ENCODE measurements around the gene CRELD2.

CRELD2 gene, protein sequence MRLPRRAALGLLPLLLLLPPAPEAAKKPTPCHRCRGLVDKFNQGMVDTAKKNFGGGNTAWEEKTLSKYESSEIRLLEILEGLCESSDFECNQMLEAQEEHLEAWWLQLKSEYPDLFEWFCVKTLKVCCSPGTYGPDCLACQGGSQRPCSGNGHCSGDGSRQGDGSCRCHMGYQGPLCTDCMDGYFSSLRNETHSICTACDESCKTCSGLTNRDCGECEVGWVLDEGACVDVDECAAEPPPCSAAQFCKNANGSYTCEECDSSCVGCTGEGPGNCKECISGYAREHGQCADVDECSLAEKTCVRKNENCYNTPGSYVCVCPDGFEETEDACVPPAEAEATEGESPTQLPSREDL

DNA sequence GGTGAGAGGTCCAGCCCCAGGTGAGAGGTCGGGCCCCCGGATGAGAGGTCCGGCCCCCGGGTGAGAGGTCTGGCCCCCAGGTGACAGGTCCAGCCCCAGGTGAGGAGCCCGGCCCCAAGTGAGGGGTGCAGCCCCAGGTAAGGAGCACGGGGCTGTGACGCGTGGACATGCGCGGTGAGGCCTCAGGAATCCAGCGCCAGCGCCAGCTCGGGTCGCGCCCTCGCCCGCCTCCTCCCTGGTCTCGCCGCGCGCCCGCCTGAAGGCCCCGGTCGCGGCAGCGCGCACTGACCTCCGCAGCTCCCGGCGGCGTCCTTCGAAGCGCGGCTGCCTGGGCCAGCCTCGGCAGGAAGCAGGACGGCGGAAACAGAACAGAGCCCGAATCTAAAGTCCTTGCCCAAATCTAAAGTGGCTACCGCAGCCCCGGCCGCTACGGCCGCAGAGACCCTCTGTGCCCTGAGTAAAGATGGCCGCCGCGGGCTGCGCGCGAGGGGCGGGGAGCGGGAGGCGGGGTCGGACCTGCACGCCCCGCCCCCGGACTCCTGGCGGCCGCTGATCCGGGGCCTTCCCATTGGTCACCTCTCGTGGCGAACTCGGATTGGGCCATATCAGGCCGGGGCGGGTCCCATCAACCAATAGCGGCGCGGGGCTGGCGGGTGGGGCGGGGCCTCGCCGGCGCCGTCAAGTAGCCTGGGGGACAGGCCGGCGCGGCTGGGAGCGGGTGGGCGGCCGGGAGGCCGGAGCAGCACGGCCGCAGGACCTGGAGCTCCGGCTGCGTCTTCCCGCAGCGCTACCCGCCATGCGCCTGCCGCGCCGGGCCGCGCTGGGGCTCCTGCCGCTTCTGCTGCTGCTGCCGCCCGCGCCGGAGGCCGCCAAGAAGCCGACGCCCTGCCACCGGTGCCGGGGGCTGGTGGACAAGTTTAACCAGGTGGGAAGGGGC lies at the start of gene CRELD2, which contains the start of gene ALG12:
CRELD2 (plus strand) TSS at position 661 of the 937 bp plus-strand sequence; CDS start at position 797, 136 bp downstream.
ALG12 (minus strand) TSS at position 465 of the 937 bp plus-strand sequence. CDS start 4,673 bp downstream, outside the sequence.
- DNase-seq (ENCODE audit: low spot score) = peak; percentile 96

DNA sequence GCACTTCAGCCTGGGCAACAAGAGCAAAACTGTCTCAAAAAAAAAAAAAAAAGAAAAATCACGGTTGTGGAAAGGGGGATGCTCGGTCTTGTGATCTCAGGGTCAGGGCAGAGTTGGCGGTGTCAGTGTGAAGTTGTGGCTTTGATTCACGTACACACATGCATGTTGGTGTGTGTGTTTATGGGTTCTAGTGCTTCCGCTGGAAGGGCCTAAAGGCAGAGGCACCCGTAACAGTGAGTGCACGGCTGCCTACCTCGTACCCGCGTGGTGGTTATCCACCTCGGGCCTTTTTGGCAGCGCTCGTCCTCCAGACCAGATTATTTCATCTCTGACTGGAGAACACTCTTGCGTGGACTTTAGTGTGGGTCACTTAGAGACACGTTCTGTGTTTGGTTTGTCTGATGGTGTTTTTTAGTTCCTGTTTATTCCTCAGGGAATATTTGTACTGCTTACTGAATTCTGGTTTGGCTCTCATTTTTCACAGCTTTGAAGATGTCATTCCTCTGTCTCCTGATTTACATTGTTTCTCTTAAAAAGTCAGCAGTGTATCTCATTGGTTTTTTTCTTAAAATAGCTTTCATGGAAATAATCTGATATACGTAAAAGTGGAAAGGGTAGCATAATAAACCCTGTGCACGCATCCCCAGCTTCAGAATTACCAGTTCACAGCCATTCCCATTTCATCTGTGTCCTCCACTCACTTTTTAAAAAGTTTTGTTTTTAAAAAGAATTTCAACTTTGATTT lies 49.2 kb upstream of the CRELD2 start:
- no peak for DNase-seq (ENCODE audit: low spot score)

DNA sequence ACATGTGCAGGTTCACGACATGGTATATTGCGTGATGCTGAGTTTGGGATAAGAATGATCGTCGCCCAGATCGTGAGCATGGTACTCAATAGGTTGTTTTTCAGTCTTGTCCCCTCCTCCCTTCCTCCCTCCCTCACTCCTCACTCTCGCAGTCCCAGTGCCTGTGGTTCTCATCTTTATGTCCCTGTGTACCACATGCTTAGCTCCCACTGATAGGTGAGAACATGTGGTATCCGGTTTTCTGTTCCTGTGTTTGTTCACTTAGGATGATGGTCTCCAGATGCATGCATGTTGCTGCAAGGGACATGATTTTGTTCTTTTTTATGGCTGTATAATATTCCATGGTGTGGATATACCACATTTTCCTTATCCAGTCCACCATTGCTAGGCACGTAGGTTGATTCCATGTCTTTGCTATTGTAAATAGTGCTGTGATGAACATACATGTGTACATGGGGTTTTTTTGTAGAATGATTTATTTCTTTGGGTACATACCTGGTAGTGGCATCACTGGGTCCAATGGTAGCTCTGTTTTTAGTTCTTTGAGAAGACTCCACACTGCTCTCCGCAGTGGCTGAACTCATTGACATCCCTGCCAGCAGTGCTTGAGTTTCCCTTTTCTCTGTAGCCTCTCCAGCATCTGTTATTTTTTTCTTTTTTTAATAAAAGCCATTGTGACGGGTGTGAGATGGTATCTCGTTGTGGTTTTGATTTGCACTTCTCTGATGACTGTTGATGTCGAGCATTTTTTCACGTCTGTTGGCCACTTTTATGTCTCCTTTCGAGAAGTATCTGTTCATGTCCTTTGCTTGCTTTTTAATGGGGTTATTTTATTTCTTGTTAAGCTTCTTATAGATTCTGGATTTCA lies 48.4 kb upstream of the CRELD2 start:
- no peak for DNase-seq (ENCODE audit: low spot score)

DNA sequence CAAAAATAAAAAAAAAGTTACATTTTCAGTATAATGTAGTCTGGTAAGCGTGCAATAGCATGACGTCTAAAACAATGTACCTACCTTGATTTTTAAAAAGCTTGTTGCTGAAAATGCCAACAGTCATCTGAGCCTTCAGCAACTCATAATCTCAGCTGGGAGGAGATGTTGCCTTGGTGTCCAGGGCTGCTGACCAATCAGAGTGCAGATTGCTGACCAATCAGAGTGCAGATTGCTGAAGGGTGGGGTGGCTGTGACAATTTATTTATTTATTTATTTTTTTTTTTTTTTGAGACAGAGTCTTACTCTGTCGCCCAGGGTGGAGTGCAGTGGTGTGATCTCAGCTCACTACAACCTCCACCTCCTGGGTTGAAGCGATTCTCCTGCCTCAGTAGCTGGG lies 47.0 kb upstream of the CRELD2 start:
- DNase-seq (ENCODE audit: low spot score) = peak; percentile 30

DNA sequence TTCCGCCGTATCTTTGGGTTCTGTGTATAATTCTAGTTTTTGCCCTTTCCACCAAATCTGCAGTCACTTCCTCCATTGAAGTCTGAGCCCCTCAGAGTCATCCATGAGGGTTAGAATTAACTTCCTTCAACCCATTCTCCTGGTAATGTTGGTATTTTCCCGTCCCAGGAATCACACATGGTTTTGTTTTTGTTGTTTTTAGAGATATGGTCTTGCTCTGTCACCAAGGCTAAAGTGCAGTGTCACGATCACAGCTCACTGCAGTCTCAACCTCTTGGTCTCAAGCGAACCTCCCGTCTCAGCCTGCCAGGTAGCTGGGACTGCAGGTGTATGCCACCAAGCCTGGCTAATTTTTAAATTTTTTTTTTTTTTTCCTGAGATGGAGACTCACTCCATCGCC lies 46.1 kb upstream of the CRELD2 start:
- no peak for DNase-seq (ENCODE audit: low spot score)

DNA sequence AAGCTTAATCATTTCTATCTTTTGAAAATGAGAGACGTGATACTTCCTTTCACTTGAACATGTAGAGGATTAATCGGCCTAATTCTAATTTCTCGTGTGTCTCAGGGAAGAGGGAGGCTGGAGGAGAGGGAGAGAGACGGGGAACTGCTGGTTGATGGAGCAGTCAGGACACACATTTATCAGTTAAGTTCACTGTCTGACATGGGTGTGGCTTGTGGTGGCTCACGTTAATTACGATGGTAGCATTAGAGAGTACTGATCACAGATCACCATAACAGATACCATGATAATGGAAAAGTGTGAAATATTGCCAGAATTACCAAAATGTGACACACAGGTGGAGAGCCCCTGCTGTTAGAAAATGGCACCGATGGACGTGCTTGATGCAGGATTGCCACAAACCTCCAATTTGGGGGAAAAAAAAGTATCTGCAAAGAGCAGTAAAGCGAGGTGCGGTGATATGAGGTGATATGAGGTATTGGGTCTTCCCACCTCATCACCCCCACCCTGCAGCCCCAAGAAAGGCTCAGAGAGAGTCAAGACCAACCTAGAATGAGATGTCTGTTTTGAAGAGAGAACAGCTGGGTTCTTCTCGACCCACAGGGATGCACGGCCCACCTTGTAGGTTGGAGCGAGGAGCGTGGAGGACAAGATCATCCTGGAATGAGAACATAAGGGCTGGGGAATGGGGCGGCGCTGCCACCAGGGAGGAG lies 45.0 kb upstream of the CRELD2 start:
- DNase-seq (ENCODE audit: low spot score) = no peak

DNA sequence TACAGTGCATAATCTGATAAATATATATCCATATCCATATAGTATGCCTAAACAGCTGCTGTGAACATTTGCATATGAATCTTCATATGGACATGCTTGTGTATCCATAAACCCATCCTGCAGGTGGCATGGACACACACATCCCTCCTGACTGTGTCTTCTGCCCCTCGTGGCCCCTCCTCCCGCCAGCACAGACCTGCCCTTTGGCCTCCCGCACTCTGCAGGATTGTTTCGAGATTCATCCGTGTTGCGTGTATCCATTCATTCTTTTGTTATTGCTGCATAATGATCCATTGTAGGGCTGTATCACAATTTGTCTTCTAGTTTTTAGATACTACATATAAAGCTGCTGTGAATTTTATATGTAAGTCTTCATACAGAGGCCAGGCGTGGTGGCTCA lies 40.8 kb upstream of the CRELD2 start:
- no peak for DNase-seq (ENCODE audit: low spot score)

DNA sequence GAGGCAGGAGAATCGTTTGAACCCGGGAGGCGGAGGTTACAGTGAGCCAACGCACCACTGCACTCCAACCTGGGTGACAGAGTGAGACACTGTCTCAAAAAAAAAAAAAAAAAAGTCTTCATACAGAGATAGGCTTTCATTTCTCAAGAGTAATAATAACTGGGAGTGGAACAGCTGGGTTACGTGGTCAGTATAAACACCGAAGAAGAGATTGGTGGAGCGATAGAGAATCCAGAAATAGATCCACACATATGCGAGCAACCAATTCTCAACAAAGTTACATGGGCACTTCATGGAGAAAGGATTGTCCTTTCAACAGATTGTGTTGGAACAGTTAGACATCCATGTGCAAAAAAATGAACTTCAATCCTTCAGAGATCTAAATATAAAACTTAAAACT lies 40.2 kb upstream of the CRELD2 start:
- DNase-seq (ENCODE audit: low spot score) = no peak

DNA sequence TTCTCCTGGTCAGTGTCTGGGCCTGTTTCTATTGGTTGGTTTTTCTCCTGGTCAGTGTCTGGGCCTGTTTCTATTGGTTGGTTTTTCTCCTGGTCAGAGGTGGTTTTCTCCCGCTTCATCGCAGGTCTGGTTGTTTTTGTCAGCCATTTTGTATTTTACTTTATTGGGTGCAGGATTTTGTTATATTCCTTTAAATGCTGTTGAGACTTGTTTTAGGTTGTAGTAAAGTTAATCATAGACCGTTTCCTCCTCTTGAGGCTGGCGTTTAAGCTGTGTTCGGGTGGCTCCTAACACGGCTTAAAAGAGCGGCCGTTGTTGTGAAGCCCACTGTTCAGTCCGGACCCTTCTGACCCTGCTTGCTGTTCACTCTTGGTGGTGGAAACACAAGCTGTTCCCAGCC lies 38.6 kb upstream of the CRELD2 start:
- no peak for DNase-seq (ENCODE audit: low spot score)

DNA sequence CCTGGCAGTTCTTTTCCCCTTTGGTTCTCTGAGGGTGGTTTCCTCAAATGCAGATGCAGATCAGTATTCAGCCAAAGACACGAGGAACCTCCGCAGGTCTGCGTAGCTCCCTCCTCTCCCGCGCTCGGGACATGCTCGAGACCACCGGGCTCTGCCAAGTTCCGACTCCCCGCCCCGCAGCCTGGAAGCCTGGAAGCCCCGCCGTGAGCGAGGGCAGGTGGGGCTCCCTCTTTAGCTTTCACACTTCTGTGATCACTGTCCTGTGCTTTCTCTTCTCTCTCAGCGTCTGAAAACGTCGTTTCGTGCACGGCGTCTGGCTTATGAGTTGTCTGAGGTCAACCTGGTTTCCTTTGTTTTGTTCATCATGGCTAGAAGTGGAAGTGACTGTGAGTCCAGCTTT lies 38.2 kb upstream of the CRELD2 start:
- DNase-seq (ENCODE audit: low spot score) = no peak

DNA sequence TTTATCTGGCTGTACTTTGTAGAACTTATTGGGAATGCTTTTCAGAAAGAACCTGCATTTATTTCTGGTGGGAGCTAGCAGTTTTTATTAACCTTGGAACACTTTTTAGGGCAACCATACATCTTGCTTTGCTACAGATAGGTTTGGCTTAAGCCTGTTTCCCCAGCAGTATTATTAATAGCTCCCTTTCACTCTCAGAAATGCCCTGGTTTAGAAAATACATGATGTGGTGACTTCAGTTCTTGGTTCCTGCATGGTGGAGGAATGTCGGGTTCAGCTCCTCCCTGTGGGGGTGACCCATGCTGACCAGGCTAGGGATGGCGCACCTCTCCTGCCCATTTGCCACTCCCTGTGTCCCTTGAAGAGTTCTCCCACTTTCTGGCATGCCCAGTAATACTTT lies 36.6 kb upstream of the CRELD2 start:
- DNase-seq (ENCODE audit: low spot score) = no peak

DNA sequence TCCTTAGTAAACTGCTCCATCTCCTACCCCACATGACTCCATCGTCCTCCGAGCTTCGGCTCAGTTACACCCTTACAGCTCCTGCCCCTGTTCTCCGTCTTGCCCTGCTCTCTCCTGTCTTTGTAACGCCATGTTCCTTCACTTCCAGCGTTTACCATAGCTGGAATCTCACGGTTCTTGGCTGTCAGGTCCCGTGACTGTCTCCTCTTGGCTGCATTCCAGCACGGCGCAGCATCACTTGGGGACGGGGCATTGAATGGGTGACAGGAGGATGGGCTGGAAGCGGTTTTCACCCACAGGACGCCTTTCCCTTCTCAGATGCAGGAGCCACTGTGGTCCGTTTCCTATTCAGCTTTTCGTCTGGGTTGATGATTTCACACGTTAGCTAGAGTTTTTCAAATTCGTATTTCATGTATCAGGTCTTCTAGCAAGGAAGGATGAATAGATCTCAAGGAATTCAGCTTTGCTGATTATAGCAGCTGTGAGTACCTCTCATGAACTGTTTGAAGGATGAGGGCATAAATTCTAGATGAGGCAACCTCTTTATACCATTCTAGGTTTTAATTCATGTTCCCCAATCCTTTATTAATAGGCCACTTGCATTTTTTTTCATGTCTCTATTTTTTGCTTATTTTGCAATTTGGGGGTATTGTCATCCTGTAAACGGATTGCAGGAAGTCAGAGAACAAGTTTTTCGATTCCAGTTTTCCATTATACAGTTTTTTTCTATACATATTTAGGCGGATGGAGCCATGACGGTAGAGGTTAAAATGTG lies 35.7 kb upstream of the CRELD2 start:
- no peak for DNase-seq (ENCODE audit: low spot score)

DNA sequence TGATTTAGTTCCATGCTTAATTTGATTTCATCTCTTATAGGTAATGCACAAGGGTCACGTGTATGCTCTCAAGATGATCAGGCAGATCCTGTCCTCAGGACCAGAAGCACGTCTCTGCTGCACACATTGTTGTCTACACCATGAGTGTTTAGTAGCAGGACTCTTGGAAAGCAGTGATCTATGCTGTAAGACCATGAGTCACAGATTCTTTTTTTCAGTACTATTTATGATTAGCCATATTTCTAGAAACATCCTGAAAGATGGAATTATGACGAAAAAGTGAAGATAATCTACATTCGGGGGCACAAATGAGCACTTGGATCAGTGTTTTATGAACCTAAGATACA lies 35.2 kb upstream of the CRELD2 start:
- no peak for DNase-seq (ENCODE audit: low spot score)

DNA sequence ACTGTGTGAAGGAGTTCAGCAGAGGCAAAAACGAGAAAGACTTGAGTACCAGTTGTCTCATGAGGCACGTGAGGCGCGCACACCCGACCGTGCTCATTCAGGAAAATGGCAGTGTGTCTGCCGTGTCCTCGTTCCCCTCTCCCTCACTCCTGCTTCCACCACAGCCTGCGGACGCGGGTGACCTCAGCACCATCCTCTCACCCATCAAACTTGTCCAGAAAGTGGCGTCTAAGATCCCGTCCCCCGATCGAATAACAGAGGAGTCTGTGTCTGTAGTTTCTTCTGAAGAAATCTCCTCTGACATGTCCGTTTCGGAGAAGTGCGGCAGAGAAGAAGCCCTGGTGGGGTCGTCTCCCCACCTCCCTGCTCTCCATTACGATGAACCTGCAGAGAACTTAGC lies 34.4 kb upstream of the CRELD2 start:
- no peak for DNase-seq (ENCODE audit: low spot score)

DNA sequence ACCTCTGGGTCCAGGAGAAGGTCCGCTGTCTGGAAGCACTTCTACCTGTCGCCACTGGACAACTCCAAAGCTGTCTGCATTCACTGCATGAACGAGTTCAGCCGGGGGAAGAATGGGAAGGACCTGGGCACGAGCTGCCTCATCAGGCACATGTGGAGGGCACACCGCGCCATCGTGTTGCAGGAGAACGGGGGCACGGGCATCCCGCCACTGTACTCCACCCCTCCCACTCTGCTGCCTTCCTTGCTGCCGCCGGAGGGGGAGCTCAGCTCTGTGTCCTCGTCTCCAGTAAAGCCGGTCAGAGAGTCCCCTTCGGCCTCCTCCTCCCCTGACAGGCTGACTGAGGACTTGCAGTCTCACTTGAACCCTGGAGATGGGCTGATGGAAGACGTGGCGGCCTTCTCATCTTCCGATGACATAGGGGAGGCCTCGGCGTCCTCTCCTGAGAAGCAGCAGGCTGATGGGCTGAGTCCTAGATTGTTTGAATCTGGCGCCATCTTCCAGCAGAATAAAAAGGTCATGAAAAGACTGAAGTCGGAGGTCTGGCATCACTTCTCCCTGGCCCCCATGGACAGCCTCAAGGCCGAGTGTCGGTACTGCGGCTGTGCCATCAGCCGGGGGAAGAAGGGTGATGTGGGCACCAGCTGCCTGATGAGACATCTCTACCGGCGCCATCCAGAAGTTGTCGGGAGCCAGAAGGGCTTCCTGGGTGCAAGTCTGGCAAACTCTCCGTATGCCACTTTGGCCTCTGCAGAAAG lies 33.8 kb upstream of the CRELD2 start:
- DNase-seq (ENCODE audit: low spot score) = no peak

DNA sequence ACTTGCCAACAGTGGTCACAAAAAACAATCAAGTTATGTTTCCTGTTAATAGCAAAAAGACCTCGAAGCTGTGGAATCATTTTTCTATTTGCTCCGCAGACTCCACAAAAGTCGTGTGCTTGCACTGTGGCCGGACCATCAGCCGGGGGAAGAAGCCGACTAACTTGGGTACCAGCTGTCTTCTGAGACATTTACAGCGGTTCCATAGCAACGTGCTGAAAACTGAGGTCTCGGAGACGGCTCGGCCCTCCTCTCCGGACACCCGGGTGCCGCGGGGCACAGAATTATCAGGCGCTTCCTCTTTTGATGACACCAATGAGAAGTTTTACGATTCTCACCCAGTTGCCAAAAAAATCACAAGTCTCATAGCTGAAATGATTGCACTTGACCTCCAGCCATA lies 33.2 kb upstream of the CRELD2 start:
- DNase-seq (ENCODE audit: low spot score) = no peak

DNA sequence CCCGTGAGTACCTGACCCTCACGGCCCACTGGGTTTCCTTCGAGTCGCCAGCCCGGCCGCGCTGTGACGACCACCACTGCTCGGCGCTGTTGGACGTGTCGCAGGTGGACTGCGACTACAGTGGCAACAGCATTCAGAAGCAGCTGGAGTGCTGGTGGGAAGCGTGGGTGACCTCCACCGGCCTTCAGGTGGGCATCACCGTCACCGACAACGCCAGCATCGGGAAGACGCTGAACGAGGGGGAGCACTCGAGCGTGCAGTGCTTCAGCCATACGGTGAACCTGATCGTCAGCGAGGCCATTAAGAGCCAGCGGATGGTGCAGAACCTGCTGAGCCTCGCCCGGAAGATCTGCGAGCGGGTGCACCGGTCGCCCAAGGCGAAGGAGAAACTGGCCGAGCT lies 32.6 kb upstream of the CRELD2 start:
- DNase-seq (ENCODE audit: low spot score) = no peak

DNA sequence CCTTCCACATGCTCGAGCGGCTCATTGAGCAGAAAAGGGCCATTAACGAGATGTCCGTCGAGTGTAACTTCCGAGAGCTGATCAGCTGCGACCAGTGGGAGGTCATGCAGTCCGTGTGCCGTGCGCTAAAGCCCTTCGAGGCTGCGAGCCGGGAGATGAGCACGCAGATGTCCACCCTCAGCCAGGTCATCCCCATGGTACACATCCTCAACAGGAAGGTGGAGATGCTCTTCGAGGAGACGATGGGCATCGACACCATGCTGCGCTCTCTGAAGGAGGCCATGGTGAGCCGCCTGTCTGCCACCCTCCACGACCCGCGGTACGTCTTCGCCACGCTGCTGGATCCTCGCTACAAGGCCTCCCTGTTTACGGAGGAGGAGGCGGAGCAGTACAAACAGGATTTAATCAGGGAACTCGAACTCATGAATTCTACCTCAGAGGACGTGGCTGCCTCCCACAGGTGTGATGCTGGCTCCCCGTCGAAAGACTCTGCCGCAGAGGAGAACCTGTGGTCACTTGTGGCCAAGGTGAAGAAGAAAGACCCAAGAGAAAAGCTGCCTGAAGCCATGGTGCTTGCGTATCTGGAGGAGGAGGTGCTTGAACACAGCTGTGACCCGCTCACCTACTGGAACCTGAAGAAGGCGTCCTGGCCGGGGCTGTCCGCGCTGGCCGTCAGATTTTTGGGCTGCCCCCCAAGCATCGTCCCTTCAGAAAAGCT lies 31.9 kb upstream of the CRELD2 start:
- DNase-seq (ENCODE audit: low spot score) = no peak

DNA sequence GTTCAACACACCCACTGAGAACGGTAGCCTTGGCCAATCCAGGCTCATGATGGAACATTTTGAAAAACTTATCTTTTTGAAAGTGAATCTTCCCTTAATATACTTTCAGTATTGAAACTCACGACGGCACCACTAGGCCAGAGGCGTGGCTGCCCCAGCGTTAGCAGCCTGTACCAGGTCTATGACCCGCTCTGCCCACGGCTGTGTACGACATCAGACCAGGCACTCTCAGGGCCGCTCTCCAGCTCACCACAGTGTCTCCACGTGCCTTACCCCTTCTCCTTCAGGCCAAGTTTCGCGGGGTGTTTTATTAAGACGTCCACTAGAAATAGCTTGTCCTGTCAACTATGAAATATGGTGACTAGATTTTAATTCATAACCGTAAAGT lies 31.4 kb upstream of the CRELD2 start:
- DNase-seq (ENCODE audit: low spot score) = no peak
